GM21576 (cell line): ENCODE results near the gene KCNJ10.

Experiments
- ATAC-seq: cut with Tn5 transposase; IDR thresholded peaks from one replicate; pipeline ENCODE4 v1.9.1; 2021; ENCODE audit warnings: mild to moderate bottlenecking, moderate library complexity; ENCODE audit not compliant: unreplicated experiment

KCNJ10 gene

DNA sequence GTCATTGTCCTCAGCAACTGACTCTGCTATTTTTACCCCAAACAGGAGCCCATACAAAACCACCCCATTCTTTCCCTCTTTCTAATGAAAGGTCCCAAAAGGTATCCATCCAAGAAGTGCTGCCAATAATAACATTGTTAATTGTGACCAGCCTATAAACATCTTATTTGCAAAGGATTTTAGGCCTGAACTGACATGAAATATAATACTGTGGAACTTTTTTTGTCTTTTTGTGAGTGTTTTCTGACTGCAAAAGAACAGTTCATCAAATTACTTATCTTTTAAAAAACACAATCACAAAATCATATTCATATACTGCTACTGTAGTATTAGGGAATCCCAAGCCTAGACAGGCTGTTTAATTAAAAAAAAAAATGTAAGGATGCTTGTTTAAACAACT is 41.5 kb downstream of the KCNJ10 start:
- no peak for ATAC-seq

DNA sequence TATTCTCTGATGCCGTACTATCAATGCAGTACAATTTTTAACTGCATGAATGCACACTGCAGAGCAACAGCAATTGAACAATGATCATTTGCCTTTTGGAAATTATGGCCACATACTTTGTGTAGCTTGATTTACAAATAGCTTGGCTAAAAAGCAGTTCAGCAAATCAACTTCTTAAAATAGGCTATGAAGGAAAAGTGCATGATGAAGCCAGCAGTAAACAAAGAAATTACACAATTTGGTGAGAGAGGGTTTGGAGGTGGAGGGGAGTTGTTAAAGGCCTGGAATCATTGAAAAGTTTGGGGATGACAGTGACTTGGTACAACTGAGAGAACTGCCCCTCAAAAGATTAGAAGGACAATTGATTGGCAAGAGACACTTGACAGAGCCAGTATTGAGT is 44.6 kb downstream of the KCNJ10 start:
- ATAC-seq = no peak

DNA sequence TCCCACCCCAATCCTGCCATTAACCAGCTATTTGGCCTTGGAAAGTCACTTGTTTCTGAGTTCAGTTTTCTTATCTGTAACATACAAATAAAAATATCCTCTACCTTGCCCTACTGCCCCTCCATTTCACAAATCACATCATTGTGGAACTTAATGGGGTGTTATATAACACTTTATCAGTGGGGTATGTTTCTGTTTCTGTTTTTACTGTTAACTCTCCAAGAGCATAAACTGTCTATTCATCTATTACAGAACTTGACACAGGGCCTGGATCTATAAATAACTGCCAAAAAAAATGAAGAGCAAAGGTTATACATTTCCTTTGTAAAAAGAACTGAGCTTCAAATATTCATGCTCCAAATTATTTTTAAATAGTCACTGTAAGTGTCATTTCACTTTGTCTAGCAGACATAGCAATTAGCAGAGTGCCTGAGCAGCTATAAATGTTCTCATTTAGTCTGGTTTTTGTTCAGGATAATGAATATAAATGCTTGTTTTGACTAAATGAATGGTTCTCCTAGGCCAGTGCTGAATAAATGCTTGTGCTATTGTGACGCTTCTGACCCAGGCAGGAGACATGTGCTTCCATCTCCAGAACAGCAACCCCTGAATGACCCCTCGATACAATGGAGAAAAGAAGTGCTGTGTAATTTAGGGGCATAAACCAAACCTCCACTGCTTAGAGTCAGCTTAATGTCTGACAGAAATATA is 45.6 kb downstream of the KCNJ10 start:
- no peak for ATAC-seq

DNA sequence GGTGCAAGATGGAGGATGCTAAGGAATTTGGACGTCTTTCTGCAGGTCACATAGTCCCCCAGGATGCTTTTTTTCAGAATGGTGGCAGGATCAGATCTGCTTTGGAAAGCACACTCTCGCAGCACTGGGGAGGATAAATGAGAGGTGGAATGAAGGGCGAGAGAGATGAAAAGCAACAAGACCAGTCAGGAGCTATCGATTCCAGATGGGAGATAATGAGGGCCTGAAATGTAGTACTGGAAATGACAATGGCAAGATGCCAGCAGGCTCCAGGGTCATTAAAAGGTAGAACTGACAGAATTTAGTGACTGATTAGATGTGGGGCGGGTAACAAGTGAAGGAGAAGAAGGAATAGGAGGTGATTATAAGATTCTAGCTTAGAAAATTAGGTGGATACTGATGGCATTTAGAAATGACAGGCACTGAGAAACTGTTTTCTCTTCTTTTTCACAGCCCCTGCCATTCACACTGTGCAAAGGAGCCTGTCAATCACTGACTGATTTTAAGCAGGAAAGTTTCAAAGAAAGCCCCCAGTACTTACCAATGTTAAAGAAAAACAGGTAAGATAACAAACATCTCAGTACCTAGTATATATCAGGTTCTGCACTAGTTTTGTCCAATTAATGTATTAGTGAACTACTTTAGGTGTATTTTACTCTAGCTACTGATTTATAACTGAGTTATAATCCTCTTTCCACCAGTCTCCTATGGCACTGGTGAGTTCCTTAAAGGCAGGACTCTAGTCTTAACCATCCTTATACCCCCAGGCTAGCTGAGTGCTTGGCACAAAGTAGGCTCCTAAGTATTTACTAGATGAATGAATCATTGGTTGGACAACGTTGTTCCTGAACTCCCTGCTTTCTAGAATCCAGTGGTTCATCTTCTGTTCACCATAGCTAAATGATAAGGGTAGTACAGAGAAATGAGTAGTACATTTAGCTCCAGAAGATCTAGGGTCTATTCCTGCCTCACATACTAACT is 47.3 kb downstream of the KCNJ10 start:
- no peak for ATAC-seq

DNA sequence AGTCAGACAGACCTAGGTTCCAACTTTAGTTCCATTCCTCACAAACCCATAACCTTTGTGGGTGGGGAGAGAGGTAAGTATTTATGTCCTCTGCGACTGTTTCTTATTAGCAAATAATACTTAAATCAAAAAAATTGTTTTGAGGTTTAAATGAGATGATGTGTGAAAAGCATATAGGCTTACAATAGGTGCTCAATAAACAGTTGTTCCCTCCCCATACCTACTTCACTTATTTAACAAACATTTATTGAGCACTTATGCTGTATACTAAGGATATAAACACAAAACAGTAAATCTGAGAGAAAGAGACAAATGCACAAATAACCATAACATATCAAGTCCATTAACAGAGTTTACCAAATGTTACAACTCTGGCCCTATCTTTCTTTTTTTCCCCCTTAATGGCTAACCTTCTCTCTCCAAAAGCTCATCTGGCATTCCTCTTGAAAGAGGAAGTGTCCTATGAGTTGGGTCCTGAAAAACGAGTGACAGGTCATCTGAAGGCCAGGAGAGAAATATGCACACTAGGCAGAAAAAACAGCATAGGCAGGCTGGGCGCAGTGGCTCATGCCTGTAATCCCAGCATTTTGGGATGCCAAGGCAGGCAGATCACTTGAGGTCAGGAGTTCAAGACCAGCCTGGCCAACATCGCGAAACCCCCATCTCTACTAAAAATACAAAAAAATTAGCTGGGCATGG is 48.4 kb downstream of the KCNJ10 start:
- ATAC-seq = no peak

DNA sequence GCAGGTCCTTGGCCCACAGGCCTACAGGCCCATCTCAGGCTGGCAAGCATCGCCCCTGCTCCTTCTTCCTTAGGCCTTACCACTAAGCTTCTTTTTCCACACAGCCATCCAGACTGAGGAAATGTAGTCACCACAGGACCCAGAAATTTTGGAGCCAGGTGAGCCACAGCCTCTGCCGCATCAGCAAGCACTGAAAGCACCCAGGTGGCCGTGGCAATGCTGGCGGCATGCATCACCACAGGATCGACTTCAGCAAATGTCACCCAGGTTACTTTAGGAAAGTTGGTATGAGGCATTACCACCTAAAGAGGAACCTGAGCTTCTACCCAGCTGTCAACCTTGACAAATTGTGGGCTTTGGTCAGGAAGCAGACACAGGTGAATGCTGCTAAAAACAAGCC is 49.8 kb downstream of the KCNJ10 start:
- no peak for ATAC-seq

DNA sequence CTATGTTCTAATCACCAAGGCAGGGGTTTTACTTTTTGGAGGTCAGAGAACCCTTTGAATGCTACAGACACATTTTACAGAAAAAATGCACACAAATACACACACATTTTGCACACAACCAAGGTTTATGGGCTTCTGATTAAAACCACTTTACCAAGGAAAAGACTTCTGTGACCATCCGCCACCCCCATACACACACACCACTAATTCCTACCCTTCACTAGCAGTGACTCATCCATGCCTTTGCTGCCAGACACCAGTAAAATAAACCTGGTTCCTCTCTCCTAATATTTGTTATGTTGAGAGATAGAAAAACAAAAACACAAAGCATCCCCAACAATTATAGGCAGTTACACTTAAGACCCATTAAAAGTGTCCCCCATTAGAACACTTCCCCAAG is 51.1 kb downstream of the KCNJ10 start:
- no peak for ATAC-seq

DNA sequence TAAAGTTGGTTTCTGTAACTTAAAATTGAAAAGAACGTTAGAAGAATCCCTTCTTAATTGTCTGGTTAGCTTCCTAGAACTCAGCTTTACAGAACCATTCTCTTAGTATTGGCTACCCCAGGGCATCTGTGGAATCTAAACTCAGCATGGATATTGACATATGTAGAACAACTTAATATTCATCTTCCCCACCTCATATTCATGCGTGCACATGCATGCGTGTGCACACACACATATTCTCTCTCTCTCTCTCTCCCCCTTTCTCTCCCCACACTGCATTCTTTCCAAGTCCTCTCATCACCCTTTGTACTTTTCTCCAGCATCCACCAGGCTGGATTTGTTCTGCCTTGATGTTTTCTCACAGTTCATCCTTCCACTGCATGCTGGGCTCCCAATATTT is 51.6 kb downstream of the KCNJ10 start:
- ATAC-seq = no peak

DNA sequence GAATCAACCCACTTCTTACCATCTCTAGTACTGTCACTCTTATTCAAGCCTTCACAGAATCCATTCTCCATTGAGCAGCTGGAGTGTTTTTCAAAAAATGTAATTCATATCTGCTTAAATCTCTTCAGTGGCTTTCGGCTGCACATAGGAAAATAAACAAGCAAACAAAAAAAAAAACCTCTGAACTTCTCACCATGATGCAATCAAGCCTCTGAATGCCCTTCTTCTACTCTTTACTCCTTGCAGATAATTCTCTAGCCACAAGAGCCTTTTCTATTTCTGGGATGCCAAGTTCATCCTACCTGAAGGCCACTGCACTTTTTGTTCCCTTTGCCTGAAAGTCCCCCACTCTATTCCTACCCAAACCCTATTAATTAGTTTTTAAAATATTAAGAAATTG is 52.4 kb downstream of the KCNJ10 start:
- no peak for ATAC-seq

DNA sequence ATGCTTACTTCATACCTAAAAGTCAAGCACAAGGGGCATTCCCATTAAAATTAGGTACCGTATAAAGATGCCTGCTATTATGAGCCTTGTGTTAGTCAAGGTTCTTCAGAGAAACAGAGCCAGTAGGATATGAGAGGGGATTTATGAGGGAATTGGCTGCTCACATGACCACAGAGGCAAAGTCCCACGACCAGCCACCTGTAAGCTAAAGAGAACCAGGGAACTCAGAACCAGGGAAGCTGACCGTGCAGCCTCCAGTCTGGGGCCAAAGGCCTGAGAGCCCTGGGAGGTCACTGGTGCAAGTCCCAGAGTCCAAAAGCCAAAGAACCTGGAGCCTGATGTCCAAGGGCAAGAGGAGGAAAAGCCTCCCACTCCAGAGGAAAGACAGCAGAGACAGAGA is 58.2 kb downstream of the KCNJ10 start:
- no peak for ATAC-seq

DNA sequence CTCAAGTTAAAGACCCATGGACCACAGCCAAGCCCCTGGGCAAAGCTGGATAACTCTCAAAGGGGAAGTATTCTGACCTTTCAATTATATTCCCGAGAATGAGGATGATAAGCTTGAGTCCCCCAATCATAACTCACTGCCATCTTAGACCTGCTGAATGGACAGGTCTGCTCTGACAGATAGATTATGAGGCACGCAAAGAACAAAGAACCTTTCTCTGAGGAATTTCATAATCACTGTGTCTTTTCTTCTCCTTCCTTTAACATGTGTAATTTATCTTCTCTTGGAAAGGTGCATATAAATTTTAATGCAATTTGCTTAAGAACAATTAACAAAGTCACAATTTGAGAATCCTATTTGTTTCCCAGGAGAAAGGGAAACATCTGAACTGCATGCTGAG is 60.2 kb downstream of the KCNJ10 start:
- no peak for ATAC-seq

DNA sequence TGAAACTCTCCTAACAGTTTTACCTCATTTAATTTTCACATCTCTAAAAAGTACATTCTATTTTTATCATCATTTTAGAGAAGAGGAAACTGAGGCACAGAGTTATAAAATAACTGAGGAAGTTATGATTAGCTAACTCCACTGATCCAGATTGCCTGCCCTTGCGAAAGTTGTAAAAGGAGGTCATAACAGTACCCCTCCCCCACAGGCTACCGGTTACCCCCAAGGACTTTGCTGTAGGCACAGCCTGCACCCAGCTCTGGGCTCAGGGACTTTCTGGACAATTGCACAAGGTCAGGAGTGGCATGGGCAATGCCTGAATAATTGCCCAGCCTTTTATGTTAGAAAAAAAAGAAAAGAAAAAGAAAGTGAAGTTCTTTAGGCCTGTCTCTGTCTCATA is 60.9 kb downstream of the KCNJ10 start:
- ATAC-seq = no peak

DNA sequence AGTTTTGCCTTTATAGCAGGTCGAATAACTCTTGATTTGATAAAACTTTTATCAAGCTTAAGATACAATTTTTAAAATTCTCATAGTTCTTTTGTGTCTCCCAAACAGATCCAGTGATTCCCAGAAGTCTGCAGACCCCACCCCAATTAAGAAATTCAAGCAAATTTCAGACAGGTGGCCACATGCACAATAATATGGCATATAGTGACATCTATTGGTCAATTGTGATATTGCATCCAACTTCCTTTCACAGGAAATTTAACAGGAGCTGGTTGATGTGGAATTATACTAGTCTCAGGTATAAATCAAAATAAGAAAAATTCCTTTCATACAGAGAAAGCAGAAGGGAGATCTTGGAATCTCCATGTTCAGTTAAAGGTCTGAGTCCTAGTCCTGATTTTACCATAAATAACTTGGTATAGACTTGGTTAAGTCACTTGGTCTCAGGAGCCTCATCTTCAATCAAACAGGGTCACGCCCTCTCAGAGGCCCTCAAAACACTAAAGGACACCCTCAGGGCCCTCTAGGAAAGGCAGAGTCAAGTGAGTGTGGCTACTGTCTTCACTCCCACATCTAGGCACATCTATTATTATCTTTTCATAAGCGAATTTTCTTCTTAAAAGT is 62.3 kb downstream of the KCNJ10 start:
- ATAC-seq = no peak

DNA sequence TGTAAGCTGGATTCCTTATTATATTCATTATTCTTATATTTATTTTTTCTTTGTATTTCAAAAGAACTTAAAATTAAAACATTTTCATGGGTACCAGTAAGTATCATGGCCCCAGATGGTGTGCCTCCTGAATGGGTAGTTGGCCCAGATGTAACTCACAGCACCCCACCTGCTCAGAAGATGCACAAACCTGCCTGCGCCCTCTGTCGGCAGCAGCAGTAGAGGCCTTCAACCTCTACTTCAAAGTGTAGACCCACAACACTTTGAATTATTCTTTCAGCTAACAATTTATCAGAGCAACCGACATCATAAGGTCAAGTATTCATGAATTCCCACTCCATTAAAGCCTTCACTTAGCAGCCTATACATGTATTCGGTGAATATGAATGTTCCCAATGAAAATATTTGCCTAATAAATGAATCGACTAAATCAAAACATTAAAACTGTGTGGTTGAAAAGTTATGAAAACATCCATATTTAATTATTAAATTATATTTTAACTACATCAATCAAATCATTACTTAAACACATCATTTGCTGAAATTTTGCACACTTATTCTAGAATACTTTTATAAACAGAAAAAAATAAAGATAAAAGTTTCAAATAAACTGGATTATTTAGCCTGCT is 63.5 kb downstream of the KCNJ10 start:
- no peak for ATAC-seq

DNA sequence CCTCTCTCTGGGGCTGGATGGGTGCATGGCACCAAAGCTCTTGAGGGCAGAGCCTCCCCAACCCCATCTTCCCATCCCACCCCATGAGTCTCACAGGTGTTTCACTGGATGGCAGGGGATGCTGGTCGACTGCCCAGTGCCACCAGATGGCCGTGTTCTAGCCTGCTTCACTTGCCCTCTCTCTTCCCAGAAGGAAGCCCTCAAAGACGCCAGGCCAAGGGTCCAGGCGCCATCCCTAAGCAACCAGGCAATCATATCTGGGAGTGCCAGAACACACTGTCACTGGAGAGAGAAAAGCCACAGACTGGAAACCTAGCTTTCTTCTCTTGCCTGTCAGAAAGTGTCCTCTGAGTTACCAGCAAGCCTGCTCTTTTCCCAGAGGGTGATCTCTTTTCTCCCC is 64.9 kb downstream of the KCNJ10 start:
- ATAC-seq = no peak

DNA sequence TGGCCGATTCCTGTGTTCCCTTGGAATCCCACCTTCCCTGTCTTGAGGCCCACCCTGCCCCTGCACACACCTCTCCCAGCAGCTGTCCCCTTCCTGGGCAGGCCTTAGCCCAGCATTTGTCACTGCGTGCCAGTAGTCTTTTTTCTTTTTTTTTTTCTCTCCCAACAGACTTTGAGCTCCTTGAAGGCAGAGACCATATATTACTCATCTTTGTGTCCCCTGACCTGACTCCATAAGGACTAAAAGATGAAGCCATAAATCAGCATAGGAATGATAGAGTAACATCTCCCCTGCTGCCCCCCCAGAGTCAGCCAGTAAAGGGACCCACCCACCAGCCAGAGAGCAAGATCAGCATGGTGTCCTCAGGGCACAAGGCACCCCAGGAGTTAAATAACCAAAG is 65.5 kb downstream of the KCNJ10 start:
- ATAC-seq = no peak

DNA sequence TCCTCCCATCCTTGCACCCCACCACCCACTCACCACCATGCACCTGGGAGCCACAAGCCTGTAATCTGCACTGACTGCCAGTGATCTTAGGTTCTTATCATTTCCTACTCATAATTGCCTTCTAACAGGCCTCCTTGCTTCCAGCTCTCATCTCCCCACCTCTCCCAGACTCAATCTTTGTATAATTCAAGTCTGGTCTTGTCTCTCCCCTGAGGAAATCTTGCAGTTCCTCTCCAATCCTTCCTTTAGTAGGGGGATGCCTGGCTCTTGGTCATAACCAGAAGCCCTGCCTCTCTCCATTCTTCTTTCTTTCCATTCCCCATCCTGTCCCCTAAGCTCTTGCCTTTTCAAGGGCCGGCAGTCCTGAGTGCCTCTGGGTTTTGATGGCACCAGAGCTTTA is 66.0 kb downstream of the KCNJ10 start:
- ATAC-seq = no peak

DNA sequence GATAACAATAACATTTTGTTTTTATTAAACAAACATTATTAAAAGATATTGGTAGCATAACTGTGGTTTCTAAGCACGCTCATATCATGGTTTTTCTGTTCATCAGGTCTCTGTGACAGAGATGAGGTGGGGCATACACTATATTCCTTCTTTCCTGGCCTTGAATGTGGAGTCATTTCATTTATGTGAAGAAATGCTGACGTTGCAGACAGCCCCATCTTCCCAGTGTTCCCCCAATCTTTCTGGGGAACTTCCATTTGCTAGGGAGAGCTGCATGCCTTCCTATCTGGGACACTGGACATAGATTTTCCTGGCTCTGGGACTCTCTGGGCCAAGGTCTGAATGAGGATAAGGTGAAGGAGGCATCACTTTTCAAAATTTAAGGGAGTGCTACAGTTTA is 68.5 kb downstream of the KCNJ10 start:
- ATAC-seq = no peak

DNA sequence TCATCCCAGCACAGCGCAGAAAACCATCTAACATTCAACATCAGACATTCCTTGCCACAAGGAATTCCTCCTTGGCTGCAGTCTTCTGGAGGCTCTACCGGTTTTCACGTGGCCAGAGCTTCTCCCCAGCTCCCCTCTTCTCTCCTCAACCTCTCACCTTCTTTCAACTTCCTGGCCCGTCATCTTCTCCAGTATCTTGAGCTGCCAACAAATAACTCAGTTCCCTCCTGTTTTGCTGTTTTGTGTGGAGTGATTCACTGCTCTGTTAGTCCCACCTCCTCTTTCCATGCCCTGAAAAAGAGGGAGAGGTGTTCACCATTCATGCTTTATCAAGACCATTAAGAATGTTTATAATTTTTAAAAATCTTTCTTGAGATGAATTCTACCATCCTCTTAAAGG is 70.8 kb downstream of the KCNJ10 start:
- ATAC-seq = no peak

DNA sequence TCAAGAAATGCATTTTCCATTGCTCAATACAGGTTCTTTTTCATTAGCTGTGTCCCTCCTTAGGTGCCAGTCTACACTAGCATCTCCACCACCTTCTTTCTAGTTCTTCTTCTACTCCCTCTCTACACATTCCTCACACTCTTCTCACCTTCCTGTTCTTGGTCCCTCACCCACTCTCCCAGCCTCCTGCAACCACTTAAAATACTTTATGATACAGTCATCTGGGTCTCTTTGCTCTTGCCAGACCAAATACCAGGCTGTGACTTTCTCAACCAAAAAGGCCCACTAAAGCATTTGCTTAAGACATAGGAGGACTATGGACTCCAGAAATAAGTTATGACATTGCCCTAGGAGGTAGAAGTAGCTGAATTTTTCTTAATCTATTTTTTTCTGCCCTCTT is 73.3 kb downstream of the KCNJ10 start:
- no peak for ATAC-seq

DNA sequence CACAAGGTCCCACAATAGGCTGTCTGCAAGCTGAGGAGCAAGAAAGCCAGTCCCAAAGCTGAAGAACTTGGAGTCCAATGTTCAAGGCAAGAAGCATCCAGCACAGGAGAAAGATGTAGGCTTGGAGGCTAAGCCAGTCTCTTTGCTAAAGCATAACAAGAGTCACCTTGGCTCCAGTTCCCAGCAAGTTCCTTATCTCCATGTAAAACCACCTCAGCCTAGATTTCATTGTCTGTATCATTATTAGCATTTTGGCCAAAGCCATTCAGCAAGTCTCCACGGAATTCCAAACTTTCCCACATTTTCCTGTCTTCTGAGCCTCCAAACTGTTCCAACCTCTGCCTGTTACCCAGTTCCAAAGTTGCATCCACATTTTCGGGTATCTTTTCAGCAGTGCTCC is 75.1 kb downstream of the KCNJ10 start:
- no peak for ATAC-seq
